Activated B cell treated with CpG ODN at 0.5 μM for 24 hours (primary cell): Measurements from ENCODE around the gene PLA2G6. TPM values are rescaled to one million over a fixed set of nuclear protein-coding genes. Genes with fewer than 3 reads are reported as not detected.
"Not testable (repeated sequence)": the region's sequence is repeated elsewhere in the genome, so short reads cannot be mapped to it uniquely, and the experiment has no call there.

ENCODE experiments used
- ATAC-seq: fragments of 200-7000 bp; cut with Tn5 transposase; one replicate; pipeline ENCODE4 v1.10.0; 2021; ENCODE audit warnings: low read depth, mild to moderate bottlenecking, moderate library complexity
- CTCF ChIA-PET: fragments of 350-600 bp; sonication (Branson Sonifier 250); formaldehyde crosslinking; loops from one replicate; lab custom pipeline; 2021; ENCODE audit warnings: antibody characterized with exemption; lab: Charles Lee
- POLR2A ChIA-PET: fragments of 350-600 bp; sonication (Branson Sonifier 250); formaldehyde crosslinking; loops from one replicate; lab custom pipeline; 2021; ENCODE audit warnings: antibody characterized with exemption; lab: Charles Lee
- DNase-seq: peaks from one replicate; pipeline ENCODE4 v3.0.0; 2022
- H3K27ac Mint-ChIP-seq: one replicate; pipeline ENCODE4 v1.8.0; 2020; ENCODE audit warnings: mixed read lengths
- H3K27me3 Mint-ChIP-seq: one replicate; pipeline ENCODE4 v1.8.0; 2021; ENCODE audit warnings: mixed read lengths
- H3K36me3 Mint-ChIP-seq: one replicate; pipeline ENCODE4 v1.8.0; 2021; ENCODE audit warnings: low read depth, mixed read lengths
- H3K4me1 Mint-ChIP-seq: one replicate; pipeline ENCODE4 v1.8.0; 2021; ENCODE audit warnings: mixed read lengths
- H3K4me3 Mint-ChIP-seq: one replicate; pipeline ENCODE4 v1.8.0; 2020; ENCODE audit warnings: mild to moderate bottlenecking, mixed read lengths
- H3K9me3 Mint-ChIP-seq: one replicate; pipeline ENCODE4 v1.8.0; 2020; ENCODE audit warnings: mixed read lengths
- CTCF ChIP-seq: fragments of 200-600 bp; IDR thresholded peaks from one replicate; pipeline ENCODE4 v1.8.0; 2022; ENCODE audit warnings: antibody characterized with exemption, mild to moderate bottlenecking
- intact Hi-C: fragments of 100-400 bp; cut with micrococcal nuclease; formaldehyde crosslinking; loops from one replicate; pipeline ENCODE4 v1.15.1; 2024
- total RNA-seq: library from RNA; stranded (reverse); gene quantifications from 2 replicates; pipeline ENCODE4 v1.2.3, GENCODE V29; 2022

Gene PLA2G6
- total RNA-seq, 1 donor from 2014 or later: 64.0 TPM

GRCh38 chr22:38081636-38081940, 100.0 kb downstream of the PLA2G6 start:
- intact Hi-C loops: no loop called here
- no peaks in the 10 kb centered on the region for H3K9me3 Mint-ChIP-seq
- H3K4me1 Mint-ChIP-seq: peaks cover 7% of the 10 kb centered on the region
- no peak overlapping the region for H3K27ac Mint-ChIP-seq
- ATAC-seq (no peak), DNase-seq (no peak)
- no peaks in the 10 kb centered on the region for H3K36me3 Mint-ChIP-seq
- CTCF ChIA-PET: no interaction called here
- POLR2A ChIA-PET: no interaction called here
- H3K4me3 Mint-ChIP-seq: no peak overlapping the region
- no peak for TF ChIP-seq CTCF
- H3K27me3 Mint-ChIP-seq: peaks cover 14% of the 10 kb centered on the region

GRCh38 chr22:38080850-38081635, 100.6 kb downstream of the PLA2G6 start:
- H3K9me3 Mint-ChIP-seq: no peaks in the 10 kb centered on the region
- POLR2A ChIA-PET: no interaction called here
- H3K27ac Mint-ChIP-seq: no peak overlapping the region
- no peak overlapping the region for H3K4me3 Mint-ChIP-seq
- ATAC-seq (no peak), DNase-seq (no peak)
- intact Hi-C loops: no loop called here
- H3K4me1 Mint-ChIP-seq: peaks cover 7% of the 10 kb centered on the region
- peaks cover 14% of the 10 kb centered on the region for H3K27me3 Mint-ChIP-seq
- CTCF ChIA-PET: no interaction called here
- no peaks in the 10 kb centered on the region for H3K36me3 Mint-ChIP-seq
- TF ChIP-seq CTCF: no peak

GRCh38 chr22:38080474-38080849, 101.2 kb downstream of the PLA2G6 start:
- DNase-seq (no peak), ATAC-seq (no peak)
- ChIA-PET CTCF (no interaction called here), POLR2A (no interaction called here)
- peaks cover 7% of the 10 kb centered on the region for H3K4me1 Mint-ChIP-seq
- H3K4me3 Mint-ChIP-seq: no peak overlapping the region
- H3K36me3 Mint-ChIP-seq: peaks cover 2% of the 10 kb centered on the region
- H3K27me3 Mint-ChIP-seq: peaks cover 14% of the 10 kb centered on the region
- intact Hi-C loops: no loop called here
- H3K9me3 Mint-ChIP-seq: no peaks in the 10 kb centered on the region
- TF ChIP-seq CTCF: no peak
- no peak overlapping the region for H3K27ac Mint-ChIP-seq

GRCh38 chr22:38079804-38080203, 101.8 kb downstream of the PLA2G6 start:
- DNase-seq (no peak), ATAC-seq (no peak)
- H3K4me3 Mint-ChIP-seq: no peak overlapping the region
- ChIA-PET POLR2A (no interaction called here), CTCF (no interaction called here)
- H3K9me3 Mint-ChIP-seq: no peaks in the 10 kb centered on the region
- intact Hi-C loops: no loop called here
- H3K36me3 Mint-ChIP-seq: peaks cover 3% of the 10 kb centered on the region
- TF ChIP-seq CTCF: no peak
- H3K27ac Mint-ChIP-seq: no peak overlapping the region
- H3K4me1 Mint-ChIP-seq: peaks cover 7% of the 10 kb centered on the region
- peaks cover 11% of the 10 kb centered on the region for H3K27me3 Mint-ChIP-seq

GRCh38 chr22:38079208-38079607, 102.4 kb downstream of the PLA2G6 start:
- ATAC-seq, H3K36me3 Mint-ChIP-seq, H3K9me3 Mint-ChIP-seq, CTCF ChIA-PET, DNase-seq, intact Hi-C loops, H3K4me3 Mint-ChIP-seq, POLR2A ChIA-PET, H3K27ac Mint-ChIP-seq, H3K4me1 Mint-ChIP-seq: not testable (repeated sequence)
- peaks cover 11% of the 10 kb centered on the region for H3K27me3 Mint-ChIP-seq
